ENCODE data around the gene LARGE1.

DNA sequence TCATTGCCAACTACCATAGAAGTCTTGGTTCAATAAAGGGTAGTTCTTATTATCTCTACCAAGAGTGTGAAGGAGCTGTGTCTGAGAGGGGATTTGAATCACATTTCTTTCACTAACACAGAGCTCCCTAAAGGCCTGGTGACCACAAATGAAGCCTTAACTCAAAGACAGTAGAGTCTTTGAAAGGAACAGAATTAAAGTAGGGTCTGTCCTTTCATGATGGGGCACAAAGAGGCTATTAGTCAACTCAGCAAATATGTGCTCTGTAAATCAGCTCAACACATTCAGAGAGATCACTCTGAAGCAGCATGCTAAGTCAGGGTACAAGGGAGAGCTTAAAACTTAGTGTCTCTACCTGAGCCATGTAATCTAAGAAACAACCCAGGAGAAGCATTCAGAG is 649.7 kb downstream of the LARGE1 start:
- TF ChIP-seq CTCF (IDR thresholded peaks at IDR 0.05) (no peak), ZFX (IDR thresholded peaks at IDR 0.05; ENCODE audit: borderline replicate concordance) (no peak)
